ENCODE data around the gene KLK14.

Gene KLK14

GRCh38 chr19:51082611-51083010, at the start of gene KLK14:
Gene KLK14, minus strand, starts transcription at chr19:51082887. Its CDS starts 273 bp downstream, at chr19:51082614.
- no peak for DNase-seq

- DNase-seq, result peak; percentile 26
Observed at GRCh38 chr19:51131780-51132680, 49.3 kb upstream of the KLK14 start.

GRCh38 chr19:51129716-51130115, 47.0 kb upstream of the KLK14 start:
- no peak for DNase-seq

- DNase-seq, result no peak
Observed at GRCh38 chr19:51128227-51128626, 45.5 kb upstream of the KLK14 start.

GRCh38 chr19:51127755-51128154, 45.1 kb upstream of the KLK14 start:
- no peak for DNase-seq

GRCh38 chr19:51127032-51127431, 44.3 kb upstream of the KLK14 start:
- DNase-seq, result no peak

GRCh38 chr19:51125421-51126075, 42.9 kb upstream of the KLK14 start:
- peak; percentile 28 for DNase-seq

GRCh38 chr19:51124729-51125128, 42.0 kb upstream of the KLK14 start, which contains the start of gene SIGLEC9:
Gene SIGLEC9, plus strand, starts transcription at chr19:51124906. Its CDS starts 69 bp downstream, at chr19:51124975.
- no peak for DNase-seq

GRCh38 chr19:51124216-51124615, 41.5 kb upstream of the KLK14 start:
- no peak for DNase-seq

GRCh38 chr19:51123802-51124201, 41.1 kb upstream of the KLK14 start:
- DNase-seq, result no peak

GRCh38 chr19:51123381-51123800, 40.7 kb upstream of the KLK14 start:
- no peak for DNase-seq

GRCh38 chr19:51122112-51122981, 39.7 kb upstream of the KLK14 start:
- DNase-seq, result no peak

GRCh38 chr19:51121257-51121656, 38.6 kb upstream of the KLK14 start:
- no peak for DNase-seq

GRCh38 chr19:51120160-51120559, 37.5 kb upstream of the KLK14 start:
- DNase-seq, result no peak

- no peak for DNase-seq
Observed at GRCh38 chr19:51119611-51120010, 36.9 kb upstream of the KLK14 start.

GRCh38 chr19:51119101-51119500, 36.4 kb upstream of the KLK14 start:
- DNase-seq, result no peak

GRCh38 chr19:51116736-51117286, 34.1 kb upstream of the KLK14 start:
- no peak for DNase-seq

- no peak for DNase-seq
Observed at GRCh38 chr19:51114087-51114729, 31.5 kb upstream of the KLK14 start.

GRCh38 chr19:51111606-51112005, 28.9 kb upstream of the KLK14 start:
- DNase-seq, result no peak

GRCh38 chr19:51110666-51110971, 27.9 kb upstream of the KLK14 start:
- no peak for DNase-seq

- DNase-seq, result no peak
Observed at GRCh38 chr19:51108805-51109146, 26.1 kb upstream of the KLK14 start.

GRCh38 chr19:51108066-51108804, 25.5 kb upstream of the KLK14 start, which contains the start of gene CTU1:
Gene CTU1, minus strand, starts transcription at chr19:51108409. Its CDS starts 3,840 bp downstream, at chr19:51104569.
- DNase-seq, result peak; percentile 94
